HEK293T (cell line): ENCODE results near the gene PRR5.

Experiments used
- ARNT ChIP-seq: fragments of 450-650 bp; IDR thresholded peaks from 2 replicates; pipeline ENCODE4 v1.6.1; 2017; ENCODE audit warnings: mild to moderate bottlenecking
- BHLHE40 ChIP-seq: fragments of 450-650 bp; IDR thresholded peaks from 2 replicates; pipeline ENCODE4 v1.6.1; 2016; ENCODE audit warnings: mild to moderate bottlenecking, moderate library complexity, borderline replicate concordance
- ELF4 ChIP-seq: fragments of 450-650 bp; IDR thresholded peaks from 2 replicates; pipeline ENCODE4 v1.6.1; 2017; ENCODE audit warnings: antibody characterized with exemption
- FOXA1 ChIP-seq: fragments of 450-650 bp; IDR thresholded peaks from 2 replicates; pipeline ENCODE4 v1.6.1; 2016; ENCODE audit warnings: mild to moderate bottlenecking
- FOXM1 ChIP-seq: fragments of 450-650 bp; IDR thresholded peaks from 2 replicates; pipeline ENCODE4 v1.6.1; 2017; ENCODE audit warnings: mild to moderate bottlenecking, borderline replicate concordance
- HDGF ChIP-seq: fragments of 450-650 bp; IDR thresholded peaks from 2 replicates; pipeline ENCODE4 v1.6.1; 2017; ENCODE audit warnings: antibody characterized with exemption, borderline replicate concordance
- L3MBTL2 ChIP-seq: fragments of 450-650 bp; conservative IDR thresholded peaks from 2 replicates; pipeline ENCODE4 v1.6.1; 2016; ENCODE audit warnings: mild to moderate bottlenecking
- NFRKB ChIP-seq: fragments of 450-650 bp; IDR thresholded peaks from 2 replicates; pipeline ENCODE4 v1.6.1; 2016; ENCODE audit warnings: mild to moderate bottlenecking, moderate library complexity
- PKNOX1 ChIP-seq: fragments of 450-650 bp; IDR thresholded peaks from 2 replicates; pipeline ENCODE4 v1.6.1; 2016
- SP1 ChIP-seq: fragments of 450-650 bp; IDR thresholded peaks from 2 replicates; pipeline ENCODE4 v1.6.1; 2017
- SUZ12 ChIP-seq: fragments of 450-650 bp; IDR thresholded peaks from 2 replicates; pipeline ENCODE4 v1.6.1; 2016; ENCODE audit warnings: mild to moderate bottlenecking
- TARDBP ChIP-seq: fragments of 450-650 bp; IDR thresholded peaks from 2 replicates; pipeline ENCODE4 v1.6.1; 2016
- ZNF384 ChIP-seq: fragments of 450-650 bp; IDR thresholded peaks from 2 replicates; pipeline ENCODE4 v1.6.1; 2016

- TF ChIP-seq SP1 (no peak), BHLHE40 (no peak), ZNF384 (no peak), PKNOX1 (no peak), SUZ12 (no peak), NFRKB (no peak), L3MBTL2 (no peak), ELF4 (no peak), TARDBP (no peak), ARNT (no peak), FOXA1 (no peak), HDGF (no peak), FOXM1 (no peak)
Measured at GRCh38 chr22:44729391-44730021, 27.5 kb downstream of the PRR5 start.
